Activated effector memory CD4-positive, alpha-beta T cell treated with Interleukin-2 at 50 U/mL for 16 hours (primary cell): ENCODE measurements around the gene ZSCAN10.

Experiments used
- DNase-seq: peaks from one replicate; pipeline ENCODE4 v3.0.0-alpha.2; 2020

ZSCAN10 gene

DNA sequence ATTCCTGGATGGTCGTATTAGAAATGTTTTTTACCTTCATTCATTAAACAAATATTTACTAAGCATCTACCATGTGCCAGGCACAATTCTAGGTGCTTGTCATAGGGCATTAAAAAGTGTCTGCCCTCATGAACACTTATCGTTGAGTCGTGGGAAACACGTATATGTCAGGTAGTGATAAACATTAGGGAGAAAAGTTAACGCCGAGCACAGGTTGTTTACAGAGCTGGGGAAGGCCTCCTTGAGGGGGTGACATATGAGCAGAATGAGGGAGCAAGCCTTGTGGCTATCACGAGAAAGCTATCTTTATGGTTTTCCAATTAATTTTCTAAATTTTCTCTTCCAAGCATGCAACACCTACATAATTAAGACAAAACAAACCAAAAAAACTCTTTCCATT is 34.8 kb upstream of the ZSCAN10 start:
- DNase-seq = no peak

DNA sequence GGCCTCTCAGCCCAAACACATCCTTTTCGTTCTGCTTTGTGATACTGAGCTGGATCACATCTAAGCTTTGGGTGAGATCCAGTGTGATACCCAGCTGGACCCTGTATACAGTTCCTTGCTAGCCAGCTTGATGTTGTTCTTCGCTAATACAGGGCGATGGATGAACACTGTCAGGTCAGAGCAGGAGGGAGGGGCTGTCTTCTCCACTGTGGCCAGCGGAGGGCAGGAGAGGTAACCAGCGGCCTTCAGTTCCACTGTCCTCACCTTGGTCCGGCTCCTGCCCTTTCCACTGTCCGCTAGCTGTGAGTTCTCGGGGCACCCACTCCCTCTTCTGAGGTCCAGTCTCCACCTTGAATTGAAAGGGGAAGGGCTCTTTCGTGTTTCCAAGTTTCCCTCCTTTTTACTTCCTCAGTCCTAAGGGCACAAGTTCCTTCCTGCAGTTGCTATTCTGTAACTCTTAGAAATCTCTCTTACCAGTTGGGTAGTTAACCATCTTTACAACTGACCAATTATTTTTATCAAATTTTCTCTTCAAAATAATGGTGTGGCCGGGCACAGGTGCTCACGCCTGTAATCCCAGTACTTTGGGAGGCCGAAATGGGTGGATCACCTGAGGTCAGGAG is 32.8 kb upstream of the ZSCAN10 start:
- no peak for DNase-seq

DNA sequence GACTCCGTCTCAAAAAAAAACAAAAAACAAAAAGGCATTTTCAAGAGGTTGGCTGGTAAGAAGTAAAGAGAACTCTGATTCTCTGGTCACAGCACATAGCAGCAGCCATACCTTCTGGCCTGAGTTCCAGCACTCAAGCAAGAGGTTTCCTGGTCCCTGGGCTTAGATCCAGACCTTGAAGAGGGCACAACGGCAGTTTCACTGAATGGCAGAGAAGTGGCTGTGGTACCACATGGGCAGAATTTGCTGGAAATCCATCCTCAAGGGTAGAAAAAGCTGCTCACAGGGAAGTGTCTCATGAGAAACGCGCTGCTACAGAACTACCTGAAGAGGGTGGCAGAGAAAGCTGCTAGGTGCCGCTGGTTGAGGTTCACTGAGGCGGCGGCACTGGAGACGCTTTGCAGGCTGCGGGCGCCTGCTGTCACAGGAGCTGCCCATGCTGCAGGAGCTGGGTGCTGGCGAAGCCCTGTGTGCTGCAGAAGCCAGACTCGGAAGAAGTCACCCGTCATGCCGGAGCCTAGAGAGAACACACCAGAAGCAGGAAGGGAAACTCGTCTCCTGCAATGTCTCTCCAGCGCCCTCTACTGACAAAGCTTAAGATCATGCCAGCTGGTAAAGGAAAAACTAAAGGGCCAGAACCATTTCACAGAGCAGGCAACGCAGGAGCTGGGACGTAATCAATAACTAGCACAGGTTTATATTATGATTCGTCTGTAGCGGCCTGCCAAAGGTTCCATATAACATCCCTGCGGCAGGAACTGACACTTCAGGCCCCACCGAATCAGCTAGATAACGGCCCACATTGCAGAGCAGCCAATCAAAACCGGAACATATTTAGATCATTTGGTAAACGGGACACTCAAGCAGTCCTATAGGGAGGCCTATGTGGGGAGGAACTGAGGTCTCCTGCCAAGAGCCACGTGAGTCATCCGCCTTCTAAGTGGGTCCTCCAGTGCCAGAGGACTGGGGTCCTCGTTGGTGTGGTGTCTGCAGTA is 30.3 kb upstream of the ZSCAN10 start:
- peak; percentile 70 for DNase-seq

DNA sequence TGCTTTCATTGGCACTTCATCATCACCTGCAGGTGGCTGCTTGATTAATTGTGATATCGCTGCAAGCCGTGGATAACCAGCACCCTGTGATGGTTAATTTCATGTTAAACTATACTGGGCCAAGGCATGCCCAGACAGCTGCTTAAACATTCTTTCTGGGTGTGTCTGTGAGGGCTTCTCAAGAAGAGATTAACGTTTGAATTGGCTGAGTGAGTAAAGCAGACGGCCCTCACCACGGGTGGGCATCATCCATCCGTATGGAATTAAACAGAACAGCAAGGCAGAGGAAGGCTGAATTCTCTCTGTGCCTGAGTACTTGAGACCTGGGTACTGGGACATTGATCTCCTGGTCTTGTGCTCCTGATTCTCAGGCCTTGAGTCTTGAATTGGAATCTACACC is 28.7 kb upstream of the ZSCAN10 start:
- DNase-seq = no peak

DNA sequence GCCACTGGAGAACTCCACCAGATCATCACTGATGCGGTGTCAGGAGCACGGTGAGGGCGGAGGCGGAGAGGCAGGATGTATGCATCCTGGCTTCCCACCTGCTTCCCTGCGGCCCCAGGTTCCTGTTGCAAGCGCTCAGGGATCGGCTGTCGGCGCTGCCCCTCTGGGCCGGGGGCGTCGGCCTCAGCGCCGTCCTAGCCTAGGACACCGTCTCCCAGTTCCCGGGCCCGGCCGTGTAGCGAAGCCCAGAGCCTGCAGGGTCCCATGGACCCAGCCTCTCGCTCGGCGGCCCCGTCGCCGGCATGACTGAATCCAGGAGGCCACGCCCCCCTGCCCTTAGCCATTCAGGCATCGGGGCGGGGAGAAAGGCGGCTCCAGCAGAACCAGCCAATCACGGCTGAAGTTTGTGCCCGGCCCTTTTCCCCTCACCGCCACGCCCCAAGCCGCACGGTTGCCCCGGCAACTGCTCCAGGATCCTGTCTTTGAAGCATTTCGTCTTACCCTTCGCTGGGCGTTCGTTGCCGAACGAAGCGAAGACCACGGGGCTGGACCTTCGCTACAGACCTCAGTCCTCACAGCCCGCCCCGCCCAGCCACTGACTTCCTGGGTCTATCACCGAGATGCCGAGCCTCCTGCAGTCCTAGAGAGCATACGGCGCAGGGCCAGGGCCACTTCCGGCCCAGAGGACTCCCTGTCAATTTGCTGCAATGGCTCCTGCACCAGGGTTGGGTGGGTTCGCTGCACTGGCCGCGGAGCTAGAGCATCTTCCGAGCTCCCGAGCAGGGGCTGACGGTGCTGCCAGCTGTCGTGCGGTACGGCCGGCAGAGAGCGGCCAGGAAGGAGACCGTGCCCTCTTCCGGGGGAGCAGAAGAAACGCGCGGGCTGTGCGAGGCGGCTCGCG is 25.1 kb upstream of the ZSCAN10 start:
- DNase-seq = peak; percentile 93

DNA sequence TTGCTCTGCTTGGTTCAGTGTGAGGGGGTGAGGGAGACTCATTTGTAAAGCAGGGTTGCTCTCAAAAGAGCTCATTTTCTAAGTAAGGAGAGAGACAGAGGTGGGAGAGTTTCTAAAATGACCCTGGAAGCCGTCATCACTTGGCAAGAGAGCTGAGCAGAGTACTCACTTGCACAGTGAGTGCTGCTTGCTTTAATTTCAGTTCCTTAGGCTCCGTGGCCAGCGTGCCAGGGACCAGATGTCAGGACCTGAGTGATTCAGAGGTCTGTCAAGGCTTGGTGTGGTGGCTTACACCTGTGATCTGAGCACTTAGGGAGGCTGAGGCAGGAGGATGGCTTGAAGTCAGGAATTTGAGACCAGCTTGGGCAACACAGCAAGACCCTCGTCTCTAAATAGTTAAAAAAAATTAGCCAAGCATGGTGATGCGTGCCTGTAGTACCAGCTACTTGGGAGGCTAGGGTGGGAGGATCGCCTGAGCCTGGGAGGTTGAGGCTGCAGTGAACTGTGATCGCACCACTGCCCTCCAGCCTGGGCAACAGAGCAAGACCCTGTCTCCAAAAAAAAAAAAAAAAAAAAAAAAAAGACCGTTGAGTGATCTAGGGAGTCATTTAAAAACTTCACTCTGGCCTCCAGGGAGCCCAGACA is 24.0 kb upstream of the ZSCAN10 start:
- no peak for DNase-seq

DNA sequence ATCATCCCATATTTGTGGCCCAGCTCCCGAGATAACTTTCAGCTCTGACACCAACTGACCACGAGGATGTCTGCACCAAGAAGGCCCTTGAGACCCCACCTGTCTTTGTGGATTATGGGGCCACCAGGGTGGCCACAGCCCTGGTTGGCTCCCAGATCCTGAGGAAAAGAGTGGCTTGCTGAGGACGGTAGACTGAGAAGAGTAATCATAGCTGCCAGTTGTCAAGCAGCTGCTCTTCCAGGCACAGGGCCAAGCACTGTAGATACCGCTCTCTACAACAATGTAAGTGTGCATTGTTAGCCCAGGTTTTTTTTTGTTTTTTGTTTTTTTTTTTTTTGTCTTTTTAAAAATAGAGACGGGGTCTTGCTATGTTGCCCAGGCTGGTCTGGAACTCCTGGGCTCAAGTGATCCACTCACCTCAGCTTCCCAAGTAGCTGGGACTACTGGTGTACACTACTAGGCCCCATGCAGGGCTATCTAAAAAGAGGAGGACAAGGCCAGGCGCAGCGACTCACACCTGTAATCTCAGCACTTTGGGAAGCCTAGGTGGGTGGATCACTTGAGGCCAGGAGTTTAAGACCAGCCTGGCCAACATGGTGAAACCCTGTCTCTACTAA is 22.9 kb upstream of the ZSCAN10 start:
- DNase-seq = no peak

DNA sequence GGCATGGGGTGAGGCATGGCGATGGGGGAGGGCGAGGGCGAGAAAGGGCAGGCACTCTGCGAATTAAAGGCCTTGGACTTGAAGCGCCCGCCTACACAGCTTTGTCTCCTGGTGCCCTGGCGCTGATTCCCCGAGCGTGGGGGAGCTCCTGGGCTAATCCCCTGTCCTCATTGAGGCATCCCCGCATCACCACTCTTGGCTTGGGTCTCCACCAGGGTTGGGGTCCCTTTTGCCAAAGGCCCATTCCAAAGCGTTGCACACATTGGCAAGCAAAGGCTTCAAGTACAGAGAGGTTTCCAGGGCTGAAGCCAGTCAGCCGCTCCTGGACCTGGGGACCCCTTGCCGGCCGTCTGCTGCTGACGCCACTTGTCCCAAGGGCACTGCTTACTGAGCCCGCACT is 21.3 kb upstream of the ZSCAN10 start:
- DNase-seq = no peak

DNA sequence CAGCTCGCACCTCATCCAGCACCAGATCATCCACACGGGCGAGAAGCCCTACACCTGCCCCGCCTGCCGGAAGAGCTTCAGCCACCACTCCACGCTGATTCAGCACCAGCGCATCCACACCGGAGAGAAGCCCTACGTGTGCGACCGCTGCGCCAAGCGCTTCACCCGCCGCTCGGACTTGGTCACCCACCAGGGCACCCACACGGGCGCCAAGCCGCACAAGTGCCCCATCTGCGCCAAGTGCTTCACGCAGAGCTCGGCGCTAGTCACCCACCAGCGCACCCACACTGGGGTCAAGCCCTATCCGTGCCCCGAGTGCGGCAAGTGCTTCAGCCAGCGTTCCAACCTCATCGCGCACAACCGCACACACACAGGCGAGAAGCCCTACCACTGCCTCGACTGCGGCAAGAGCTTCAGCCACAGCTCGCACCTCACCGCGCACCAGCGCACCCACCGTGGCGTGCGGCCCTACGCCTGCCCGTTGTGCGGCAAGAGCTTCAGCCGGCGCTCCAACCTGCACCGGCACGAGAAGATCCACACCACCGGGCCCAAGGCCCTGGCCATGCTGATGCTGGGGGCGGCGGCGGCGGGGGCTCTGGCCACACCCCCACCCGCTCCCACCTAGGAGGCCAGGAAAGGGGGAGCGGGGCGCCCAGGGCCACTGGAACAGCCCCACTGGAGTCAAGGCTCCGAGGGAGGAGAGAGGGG is 20.8 kb upstream of the ZSCAN10 start:
- no peak for DNase-seq

DNA sequence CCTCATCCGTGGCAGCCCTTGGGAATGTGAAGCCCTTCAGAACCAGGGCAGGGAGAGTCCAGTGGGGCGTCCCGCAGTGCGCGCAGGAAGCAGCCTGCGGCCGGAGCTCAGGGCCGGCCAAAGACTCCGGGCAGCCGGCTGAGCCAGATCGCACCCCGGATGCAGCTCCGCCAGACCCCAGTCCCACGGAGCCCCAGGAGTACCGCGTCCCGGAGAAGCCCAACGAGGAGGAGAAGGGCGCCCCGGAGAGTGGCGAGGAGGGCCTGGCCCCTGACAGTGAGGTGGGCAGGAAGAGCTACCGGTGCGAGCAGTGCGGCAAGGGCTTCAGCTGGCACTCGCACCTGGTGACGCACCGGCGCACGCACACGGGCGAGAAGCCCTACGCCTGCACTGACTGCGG is 20.2 kb upstream of the ZSCAN10 start:
- DNase-seq = no peak

DNA sequence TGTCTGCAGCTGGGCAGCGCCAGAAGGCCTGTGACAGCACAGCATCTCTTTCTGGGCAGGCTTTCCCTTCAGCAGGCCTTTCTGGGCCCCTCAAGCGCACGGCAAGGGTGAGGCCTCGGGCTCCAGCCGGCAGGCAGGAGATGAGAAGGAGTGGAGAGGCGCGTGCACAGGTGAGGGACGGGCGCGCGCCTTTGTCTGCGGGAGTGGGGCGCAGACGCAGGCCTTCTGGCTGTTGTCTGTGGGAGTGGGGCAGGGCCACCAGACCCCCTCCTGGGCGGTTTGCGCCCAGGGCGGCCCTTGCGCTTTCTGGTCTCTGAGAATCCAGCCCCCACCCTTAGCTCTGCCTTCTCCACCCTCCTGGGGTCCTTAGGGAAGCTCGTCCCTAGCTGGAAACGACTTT is 19.8 kb upstream of the ZSCAN10 start:
- no peak for DNase-seq

DNA sequence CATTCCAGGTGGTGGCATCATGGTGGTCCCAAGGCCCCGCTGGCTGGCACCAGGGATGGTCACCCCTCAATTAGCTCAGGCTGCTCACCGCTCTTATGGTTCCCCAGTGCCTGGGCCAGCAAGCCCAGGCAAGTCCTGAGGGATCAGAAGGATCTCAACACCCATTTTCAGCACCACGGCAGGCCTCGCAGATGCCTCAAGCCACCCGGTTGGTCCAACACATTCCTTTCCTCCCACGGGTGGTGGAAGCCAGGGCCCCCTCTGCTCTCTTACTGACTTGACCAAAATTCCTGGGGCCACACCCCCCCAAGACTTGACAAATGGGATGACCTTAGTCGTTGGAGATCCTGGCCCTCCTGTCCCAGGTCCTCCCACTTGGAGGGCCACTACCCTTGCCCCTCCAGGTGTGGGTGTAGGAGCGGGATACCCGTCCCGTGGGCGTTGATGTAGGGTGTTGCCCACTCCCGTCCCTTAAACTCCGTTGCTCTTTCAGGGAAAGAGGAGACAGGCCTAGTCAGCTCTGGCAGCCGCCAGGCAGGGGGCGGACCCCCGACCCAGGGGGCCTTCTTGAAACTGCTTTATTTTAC is 19.2 kb upstream of the ZSCAN10 start:
- no peak for DNase-seq

DNA sequence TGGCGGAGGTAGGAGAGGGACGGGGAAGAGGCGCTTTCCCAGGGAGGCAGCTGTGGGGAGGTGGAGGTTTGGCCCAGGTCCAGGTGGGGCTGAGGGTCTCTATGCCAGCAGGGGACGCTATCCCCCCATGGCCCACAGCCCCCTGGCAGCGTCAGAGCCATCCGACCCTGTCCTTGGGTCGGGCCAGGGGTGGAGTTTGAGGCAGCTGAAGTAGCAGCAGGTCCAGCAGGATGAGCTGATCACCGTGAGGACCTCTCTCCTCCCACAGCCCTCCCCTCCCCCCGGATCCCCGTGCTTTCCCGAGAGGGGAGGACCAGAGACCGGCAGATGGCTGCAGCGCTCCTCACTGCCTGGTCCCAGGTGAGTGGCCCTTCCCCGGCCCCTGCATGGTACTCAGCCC is 16.5 kb upstream of the ZSCAN10 start:
- DNase-seq = no peak

DNA sequence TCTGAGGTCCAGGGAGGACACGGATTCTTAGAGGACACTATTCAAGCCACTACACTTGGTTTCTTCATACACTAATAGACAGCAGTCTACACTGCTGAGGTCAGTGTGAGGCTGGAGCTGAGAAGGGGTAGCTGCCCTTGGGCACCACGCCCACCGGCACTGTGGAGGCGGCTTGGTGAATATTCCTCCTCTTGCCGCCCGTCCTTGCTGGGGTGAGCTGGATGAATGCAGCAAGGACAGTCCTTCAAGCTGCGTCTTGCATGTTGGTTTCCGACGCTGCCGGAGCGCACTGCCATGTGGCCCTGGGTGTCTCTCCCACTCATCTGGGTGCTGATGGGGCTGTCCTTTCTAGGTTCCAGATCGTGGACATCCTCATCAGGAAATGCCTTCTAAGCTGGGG is 15.9 kb upstream of the ZSCAN10 start:
- DNase-seq = no peak

DNA sequence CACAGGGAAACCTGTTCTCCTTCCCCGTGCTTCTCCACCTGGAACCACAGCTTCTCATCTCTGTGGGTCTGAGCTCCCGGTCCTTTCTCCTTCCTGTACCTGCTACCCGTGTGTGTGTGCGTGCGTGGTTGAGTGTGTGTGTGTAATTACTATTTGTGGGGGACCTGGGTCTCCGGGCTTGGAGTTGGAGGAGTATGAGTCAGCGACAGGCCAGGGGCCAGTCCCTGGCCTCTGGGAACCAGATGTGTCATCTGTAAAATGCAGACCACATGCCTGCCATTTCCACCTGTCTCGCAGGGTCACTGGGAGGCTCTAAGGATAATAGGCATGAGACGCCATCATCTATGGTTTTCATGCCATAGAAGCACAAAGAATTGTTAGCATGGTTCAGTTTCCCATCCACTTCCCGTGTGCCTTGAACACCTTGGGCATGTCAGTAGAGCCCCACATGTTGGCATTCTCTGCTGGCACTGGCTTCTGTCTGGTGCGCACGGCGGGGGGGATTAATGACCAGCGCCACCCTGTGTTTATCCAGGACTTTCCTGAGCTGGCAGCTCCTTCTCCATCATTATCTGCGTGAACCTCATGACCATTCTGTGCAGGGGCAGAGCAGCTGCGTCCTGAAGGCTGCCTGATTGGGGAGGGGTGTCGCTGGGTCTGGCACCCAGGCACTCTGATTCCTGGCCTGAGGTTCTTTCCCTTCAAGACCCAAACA is 14.8 kb upstream of the ZSCAN10 start:
- DNase-seq = no peak

DNA sequence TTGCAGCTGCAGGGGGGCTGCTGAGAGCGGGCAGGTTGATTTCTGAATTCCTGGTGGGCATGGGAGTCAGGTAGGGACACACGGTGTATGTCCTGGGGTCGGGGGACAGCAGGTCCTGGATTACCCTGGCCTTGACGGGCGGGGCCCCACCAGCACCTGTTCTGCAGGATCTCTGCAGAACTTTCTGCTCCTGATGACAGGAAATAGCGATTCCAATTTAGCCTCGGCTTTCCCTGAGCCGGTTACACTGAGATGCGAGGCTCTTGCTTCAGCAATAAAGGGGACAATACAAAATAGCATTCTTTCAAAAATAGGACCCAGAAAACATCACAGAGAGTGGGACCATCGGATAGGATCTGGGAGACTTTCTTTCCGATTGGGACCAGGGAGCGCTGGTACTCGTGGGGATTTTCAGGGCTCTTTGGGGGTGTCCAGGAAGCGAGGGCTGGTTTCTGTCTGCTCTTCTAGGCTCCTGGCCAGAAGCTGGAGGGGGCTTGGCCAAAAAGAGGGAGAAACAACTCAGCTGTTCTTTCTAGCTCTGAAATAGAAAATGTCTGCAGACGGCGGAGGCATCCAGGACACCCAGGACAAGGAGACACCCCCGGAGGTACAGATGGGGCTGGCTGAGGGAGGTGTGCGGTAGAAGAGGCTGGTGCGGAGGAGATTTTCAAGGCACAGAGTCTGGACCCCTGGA is 13.9 kb upstream of the ZSCAN10 start:
- DNase-seq = no peak

DNA sequence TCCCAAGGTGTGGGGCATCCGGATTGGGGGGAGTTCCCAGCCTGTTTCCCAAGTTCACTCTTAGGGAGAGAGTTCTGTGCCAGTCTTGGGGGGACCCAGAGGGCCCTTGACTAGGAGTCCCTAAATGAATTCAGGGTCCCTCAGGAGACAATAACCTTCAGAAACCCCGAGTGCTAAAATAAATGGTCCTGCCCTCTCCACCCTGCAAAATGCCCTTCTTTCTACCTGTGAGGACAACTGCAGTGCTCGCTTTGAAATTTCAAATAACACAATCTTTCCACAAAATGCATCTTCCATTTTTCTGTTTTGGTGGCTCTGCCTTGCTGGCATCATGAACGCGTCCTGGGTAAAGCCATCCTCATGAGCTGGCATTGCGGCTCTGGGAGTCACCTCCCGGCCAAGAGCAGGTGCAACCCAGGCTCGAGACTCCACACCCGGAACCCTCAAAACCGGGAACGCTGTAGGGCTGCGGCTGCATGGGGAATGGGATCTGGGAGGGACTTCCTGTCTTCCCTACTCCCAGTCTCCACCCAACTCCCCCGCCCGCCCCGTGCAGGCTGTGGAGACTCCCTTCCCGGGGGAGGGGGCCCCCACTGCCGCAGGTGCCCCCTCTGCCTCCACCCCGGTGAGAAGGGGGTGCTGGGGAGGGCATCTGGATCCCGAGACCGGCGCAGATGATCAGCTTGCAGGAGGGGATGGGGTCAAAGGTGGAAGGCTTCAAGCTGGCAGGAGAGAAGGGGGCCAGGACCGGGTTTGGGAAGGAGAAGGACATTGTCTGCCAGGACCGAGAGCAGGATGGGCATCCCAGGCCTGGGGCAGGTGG is 13.2 kb upstream of the ZSCAN10 start, which contains the start of gene ZNF205:
TSS of gene ZNF205 (plus strand) at position 529 of the 823 bp plus-strand sequence. CDS start 845 bp downstream, outside the sequence.
- DNase-seq = no peak

DNA sequence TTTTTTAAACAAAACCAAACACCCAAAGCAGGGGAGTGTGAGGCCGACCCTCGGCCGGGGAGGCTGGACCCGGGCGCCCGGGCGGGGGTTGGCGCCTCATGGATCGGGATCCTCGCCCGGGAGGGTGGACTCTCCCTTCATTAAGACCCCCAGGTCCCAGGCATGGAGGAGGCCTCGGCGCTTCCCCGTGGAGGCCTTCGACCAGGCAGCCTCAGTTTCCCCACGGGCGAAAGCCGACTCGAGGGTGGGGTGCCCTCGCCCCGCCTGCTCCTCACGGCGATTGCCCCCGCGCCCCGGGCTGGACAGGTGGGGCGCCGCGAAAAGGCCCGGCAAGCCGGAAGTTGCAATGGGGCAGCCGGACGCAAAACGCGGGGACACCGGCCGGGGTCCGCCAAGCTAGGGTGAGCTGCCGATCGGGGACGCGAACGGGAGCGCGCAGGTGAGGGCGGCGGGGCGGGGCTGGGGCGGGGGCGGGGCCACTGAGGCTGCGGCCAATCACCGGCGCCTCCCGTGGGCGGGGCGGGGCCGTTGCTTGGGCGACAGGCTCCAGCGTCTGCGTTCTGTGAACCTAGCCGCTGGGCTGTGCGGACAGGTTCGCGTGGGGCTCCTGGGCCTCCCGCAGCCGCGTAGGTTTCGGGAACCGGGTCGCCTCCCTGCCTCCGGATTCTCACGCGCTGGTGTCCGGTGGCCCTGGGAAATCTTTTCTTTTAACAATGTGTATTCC is 7.3 kb upstream of the ZSCAN10 start:
- DNase-seq = peak; percentile 85
